HCT116 (cell line): Measurements from ENCODE around the gene FREY1.

Experiments
- CTCF ChIP-seq, 3 experiments: fragments of 200-600 bp in 1 of 3; sonication (generic) in 1 of 3; IDR thresholded peaks in 2 of 3; conservative IDR thresholded peaks in 1 of 3; 2 replicates each; pipeline ENCODE4 v1.5.1; 2012 to 2017; ENCODE audit warnings: low read depth in 2 of 3, low read length in 2 of 3, antibody characterized with exemption in 1 of 3, borderline replicate concordance in 1 of 3, control low read depth in 1 of 3, mild to moderate bottlenecking in 1 of 3, mixed read lengths in 1 of 3, mixed run types in 1 of 3, moderate library complexity in 1 of 3; ENCODE audit not compliant: insufficient read depth in 1 of 3
- POLR2A ChIP-seq: IDR thresholded peaks from 2 replicates; pipeline ENCODE4 v1.7.0; 2011; ENCODE audit warnings: borderline replicate concordance; ENCODE audit not compliant: insufficient read depth, insufficient read length; ENCODE audit errors: extremely low read depth
- POLR2AphosphoS5 ChIP-seq: IDR thresholded peaks from 2 replicates; pipeline ENCODE4 v1.6.1; 2011; ENCODE audit warnings: mild to moderate bottlenecking, low read depth, low read length, moderate library complexity
- YY1 ChIP-seq: IDR thresholded peaks from 2 replicates; pipeline ENCODE4 v1.6.1; 2011; ENCODE audit warnings: low read length, low read depth, moderate library complexity, mild to moderate bottlenecking; ENCODE audit not compliant: insufficient replicate concordance; ENCODE audit errors: extremely low read depth
- ZFX ChIP-seq: fragments of 450-650 bp; IDR thresholded peaks from 2 replicates; pipeline ENCODE4 v1.6.1; 2017
- TF ChIP-seq, protein P1 (sequence below): IDR thresholded peaks from 2 replicates; pipeline ENCODE4 v1.6.1; 2012; ENCODE audit warnings: low read depth

GRCh38 chr11:45922425-45923082 is 15.5 kb upstream of the FREY1 start, which contains the start of gene LARGE2:
- no peak for TF ChIP-seq CTCF (IDR thresholded peaks at IDR 0.05 in 2 of 3, conservative IDR thresholded peaks at IDR 0.05 in 1 of 3; ENCODE audit: borderline replicate concordance in 1 of 3, insufficient read depth in 1 of 3, low read depth in 2 of 3, low read length in 2 of 3)
- peak; percentile 35 for TF ChIP-seq POLR2A
- TF ChIP-seq, protein P1, sequence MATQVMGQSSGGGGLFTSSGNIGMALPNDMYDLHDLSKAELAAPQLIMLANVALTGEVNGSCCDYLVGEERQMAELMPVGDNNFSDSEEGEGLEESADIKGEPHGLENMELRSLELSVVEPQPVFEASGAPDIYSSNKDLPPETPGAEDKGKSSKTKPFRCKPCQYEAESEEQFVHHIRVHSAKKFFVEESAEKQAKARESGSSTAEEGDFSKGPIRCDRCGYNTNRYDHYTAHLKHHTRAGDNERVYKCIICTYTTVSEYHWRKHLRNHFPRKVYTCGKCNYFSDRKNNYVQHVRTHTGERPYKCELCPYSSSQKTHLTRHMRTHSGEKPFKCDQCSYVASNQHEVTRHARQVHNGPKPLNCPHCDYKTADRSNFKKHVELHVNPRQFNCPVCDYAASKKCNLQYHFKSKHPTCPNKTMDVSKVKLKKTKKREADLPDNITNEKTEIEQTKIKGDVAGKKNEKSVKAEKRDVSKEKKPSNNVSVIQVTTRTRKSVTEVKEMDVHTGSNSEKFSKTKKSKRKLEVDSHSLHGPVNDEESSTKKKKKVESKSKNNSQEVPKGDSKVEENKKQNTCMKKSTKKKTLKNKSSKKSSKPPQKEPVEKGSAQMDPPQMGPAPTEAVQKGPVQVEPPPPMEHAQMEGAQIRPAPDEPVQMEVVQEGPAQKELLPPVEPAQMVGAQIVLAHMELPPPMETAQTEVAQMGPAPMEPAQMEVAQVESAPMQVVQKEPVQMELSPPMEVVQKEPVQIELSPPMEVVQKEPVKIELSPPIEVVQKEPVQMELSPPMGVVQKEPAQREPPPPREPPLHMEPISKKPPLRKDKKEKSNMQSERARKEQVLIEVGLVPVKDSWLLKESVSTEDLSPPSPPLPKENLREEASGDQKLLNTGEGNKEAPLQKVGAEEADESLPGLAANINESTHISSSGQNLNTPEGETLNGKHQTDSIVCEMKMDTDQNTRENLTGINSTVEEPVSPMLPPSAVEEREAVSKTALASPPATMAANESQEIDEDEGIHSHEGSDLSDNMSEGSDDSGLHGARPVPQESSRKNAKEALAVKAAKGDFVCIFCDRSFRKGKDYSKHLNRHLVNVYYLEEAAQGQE, result no peak
- peak; percentile 72; the same call in 1 of the 2 replicates for TF ChIP-seq POLR2AphosphoS5
- no peak for TF ChIP-seq YY1
- peak; percentile 82; the same call in 1 of the 2 replicates for TF ChIP-seq ZFX
